H9 (cell line): ENCODE measurements around the gene ACAP3. TPM values are rescaled to one million over a fixed set of nuclear protein-coding genes. Genes with fewer than 3 reads are reported as not detected.

Source experiments
- DNase-seq: peaks from one replicate; pipeline ENCODE4 v3.0.0-alpha.2; 2017
- H2AFZ ChIP-seq: one replicate; pipeline ENCODE4 v1.6.1; 2013; ENCODE audit warnings: mild to moderate bottlenecking, low read length, control low read depth, moderate library complexity
- H2AK5ac ChIP-seq: 2 replicates; pipeline ENCODE4 v1.6.1; 2013; ENCODE audit warnings: low read length, control low read depth, mixed read lengths; ENCODE audit not compliant: insufficient read length
- H2BK120ac ChIP-seq: one replicate; pipeline ENCODE4 v1.6.1; 2013; ENCODE audit warnings: low read depth, mild to moderate bottlenecking, low read length, control low read depth, inconsistent platforms; ENCODE audit not compliant: poor library complexity, severe bottlenecking
- H2BK12ac ChIP-seq: 2 replicates; pipeline ENCODE4 v1.6.1; 2013; ENCODE audit warnings: low read length, control low read depth, mixed read lengths, low read depth; ENCODE audit not compliant: insufficient read length
- H2BK15ac ChIP-seq: 2 replicates; pipeline ENCODE4 v1.6.1; 2013; ENCODE audit warnings: low read depth, low read length, control low read depth
- H2BK20ac ChIP-seq: one replicate; pipeline ENCODE4 v1.6.1; 2013; ENCODE audit warnings: low read depth, mild to moderate bottlenecking, low read length, control low read depth, inconsistent platforms; ENCODE audit not compliant: poor library complexity, severe bottlenecking
- H2BK5ac ChIP-seq: 2 replicates; pipeline ENCODE4 v1.6.1; 2013; ENCODE audit warnings: low read length, control low read depth, mixed read lengths; ENCODE audit not compliant: insufficient read length
- H3K14ac ChIP-seq: 2 replicates; pipeline ENCODE4 v1.6.1; 2013; ENCODE audit warnings: low read length, control low read depth; ENCODE audit not compliant: insufficient read depth
- H3K18ac ChIP-seq: 2 replicates; pipeline ENCODE4 v1.6.1; 2013; ENCODE audit warnings: low read depth, mild to moderate bottlenecking, mixed read lengths, low read length, control low read depth; ENCODE audit not compliant: insufficient read length
- H3K23ac ChIP-seq: 2 replicates; pipeline ENCODE4 v1.6.1; 2013; ENCODE audit warnings: low read length, control low read depth, mixed read lengths, low read depth; ENCODE audit not compliant: insufficient read length
- H3K23me2 ChIP-seq: 2 replicates; pipeline ENCODE4 v1.6.1; 2013; ENCODE audit warnings: low read depth, mild to moderate bottlenecking, mixed read lengths, low read length, control low read depth; ENCODE audit not compliant: insufficient read length, poor library complexity, severe bottlenecking
- H3K27ac ChIP-seq: 2 replicates; pipeline ENCODE4 v1.5.1; 2013; ENCODE audit warnings: low read length, control low read depth, mixed read lengths, low read depth; ENCODE audit not compliant: insufficient read length
- H3K27me3 ChIP-seq: 2 replicates; pipeline ENCODE4 v1.6.1; 2013; ENCODE audit warnings: low read length, control low read depth, inconsistent platforms; ENCODE audit not compliant: insufficient read depth
- H3K4ac ChIP-seq: 2 replicates; pipeline ENCODE4 v1.6.1; 2013; ENCODE audit warnings: low read depth, mild to moderate bottlenecking, control low read depth, inconsistent platforms, low read length, moderate library complexity
- H3K4me1 ChIP-seq: 2 replicates; pipeline ENCODE4 v1.6.1; 2013; ENCODE audit warnings: low read length, control low read depth, inconsistent platforms; ENCODE audit not compliant: insufficient read depth
- H3K4me2 ChIP-seq: 2 replicates; pipeline ENCODE4 v1.6.1; 2013; ENCODE audit warnings: low read length, control low read depth, mixed read lengths; ENCODE audit not compliant: insufficient read length, insufficient read depth
- H3K56ac ChIP-seq: 2 replicates; pipeline ENCODE4 v1.6.1; 2013; ENCODE audit warnings: low read depth, mild to moderate bottlenecking, mixed read lengths, low read length, control low read depth; ENCODE audit not compliant: insufficient read length
- H3K79me1 ChIP-seq: 2 replicates; pipeline ENCODE4 v1.6.1; 2013; ENCODE audit warnings: low read depth, mild to moderate bottlenecking, moderate library complexity, low read length, control low read depth, inconsistent platforms; ENCODE audit not compliant: insufficient read depth, poor library complexity, severe bottlenecking
- H3K79me2 ChIP-seq: 2 replicates; pipeline ENCODE4 v1.6.1; 2013; ENCODE audit warnings: low read length, control low read depth, inconsistent platforms; ENCODE audit not compliant: insufficient read depth
- H3K9ac ChIP-seq: 2 replicates; pipeline ENCODE4 v1.6.1; 2013; ENCODE audit warnings: low read length, control low read depth, mixed read lengths; ENCODE audit not compliant: insufficient read length; ENCODE audit errors: extremely low read depth
- H3K9me3 ChIP-seq: one replicate; pipeline ENCODE4 v1.6.1; 2013; ENCODE audit warnings: low read depth, low read length, inconsistent platforms; ENCODE audit not compliant: control insufficient read depth
- H3T11ph ChIP-seq: one replicate; pipeline ENCODE4 v1.6.1; 2013; ENCODE audit warnings: mild to moderate bottlenecking, low read length, control low read depth, inconsistent platforms
- H4K20me1 ChIP-seq: one replicate; pipeline ENCODE4 v1.6.1; 2013; ENCODE audit not compliant: control insufficient read depth, insufficient read length, insufficient read depth
- H4K5ac ChIP-seq: 2 replicates; pipeline ENCODE4 v1.6.1; 2013; ENCODE audit warnings: low read depth, mild to moderate bottlenecking, mixed read lengths, low read length, control low read depth; ENCODE audit not compliant: insufficient read length
- H4K8ac ChIP-seq: replicated peaks from 2 replicates; pipeline ENCODE4 v1.6.1; 2013; ENCODE audit warnings: low read length, control low read depth, mixed read lengths, low read depth; ENCODE audit not compliant: insufficient read length
- H4K91ac ChIP-seq: 2 replicates; pipeline ENCODE4 v1.6.1; 2013; ENCODE audit warnings: low read depth, mild to moderate bottlenecking, moderate library complexity, mixed read lengths, low read length, control low read depth; ENCODE audit not compliant: insufficient read length
- H3K27ac Mint-ChIP-seq, 3 experiments: 2 replicates in 2 of 3; 3 replicates in 1 of 3; pipeline ENCODE4 v1.8.0; 2020 to 2021; ENCODE audit warnings: mixed read lengths in 3 of 3, mild to moderate bottlenecking in 1 of 3, moderate library complexity in 1 of 3
- H3K27me3 Mint-ChIP-seq: 2 replicates; pipeline ENCODE4 v1.8.0; 2021; ENCODE audit warnings: low read depth, mild to moderate bottlenecking, moderate library complexity, mixed read lengths
- H3K36me3 Mint-ChIP-seq, 3 experiments: 2 replicates in 2 of 3; 3 replicates in 1 of 3; pipeline ENCODE4 v1.8.0; 2020 to 2021; ENCODE audit warnings: low read depth in 3 of 3, mixed read lengths in 3 of 3; ENCODE audit not compliant: insufficient read depth in 1 of 3
- H3K4me1 Mint-ChIP-seq, 2 experiments: 2 replicates each; pipeline ENCODE4 v1.8.0; 2020; ENCODE audit warnings: mixed read lengths in 2 of 2
- H3K4me3 Mint-ChIP-seq, 2 experiments: 2 replicates in 1 of 2; 3 replicates in 1 of 2; pipeline ENCODE4 v1.8.0; 2020 to 2021; ENCODE audit warnings: mild to moderate bottlenecking in 2 of 2, mixed read lengths in 2 of 2, moderate library complexity in 1 of 2
- H3K9me3 Mint-ChIP-seq, 2 experiments: 2 replicates in 1 of 2; 3 replicates in 1 of 2; pipeline ENCODE4 v1.8.0; 2020; ENCODE audit warnings: mild to moderate bottlenecking in 2 of 2, mixed read lengths in 2 of 2, moderate library complexity in 1 of 2
- CTCF ChIP-seq: fragments of 200-600 bp; sonication (generic); conservative IDR thresholded peaks from 3 replicates; pipeline ENCODE4 v1.8.0; 2021; ENCODE audit warnings: antibody characterized with exemption, mild to moderate bottlenecking
- WGBS: extraction: QIAGEN DNeasy Blood & Tissue Kit; methylation state at CpG from one replicate; pipeline ENCODE4 v1.1.7; 2013; ENCODE audit warnings: missing lambda C conversion rate, low lambda C conversion rate, mixed read lengths; ENCODE audit not compliant: insufficient read length; ENCODE audit errors: extremely low coverage; 5-methylcytosine and 5-hydroxymethylcytosine counted together
- total RNA-seq: library from RNA; stranded (reverse); gene quantifications from 2 replicates; pipeline ENCODE4 v1.2.1, GENCODE V29; 2021

Gene ACAP3
- total RNA-seq, 1 experiment from 2014 or later, result 41.4 TPM

GRCh38 chr1:1285611-1286311 lies 22.0 kb downstream of the ACAP3 start:
- Histone ChIP-seq H3K9ac (no peak overlapping the region), H3K23me2 (no peaks in the 10 kb centered on the region), H3K4me2 (no peak overlapping the region), H3K23ac (no peak overlapping the region), H3K79me2 (no peaks in the 10 kb centered on the region), H3K14ac (no peak overlapping the region), H3K27ac (no peak overlapping the region), H2BK20ac (no peak overlapping the region), H2BK12ac (no peak overlapping the region), H3K79me1 (no peaks in the 10 kb centered on the region), H2BK5ac (no peak overlapping the region), H2AK5ac (no peak overlapping the region), H2BK15ac (no peak overlapping the region), H4K5ac (no peak overlapping the region), H3K18ac (no peak overlapping the region), H3K56ac (no peak overlapping the region), H3K27me3 (no peaks in the 10 kb centered on the region), H3K4ac (no peak overlapping the region), H4K8ac (no peak overlapping the region), H2BK120ac (no peak overlapping the region), H2AFZ (no peak overlapping the region), H3K9me3 (no peaks in the 10 kb centered on the region), H4K91ac (no peak overlapping the region), H4K20me1 (no peaks in the 10 kb centered on the region), H3T11ph (no peak overlapping the region), H3K4me1 (no peaks in the 10 kb centered on the region)
- Mint-ChIP-seq H3K27me3 (peaks cover 4% of the 10 kb centered on the region), H3K36me3 (no peaks in the 10 kb centered on the region), H3K27ac (no peak overlapping the region), H3K4me1 (peaks cover 0 to 7% of the 10 kb centered on the region in 2 experiments; a peak in 1 of 4 replicates), H3K9me3 (peaks cover 2 to 10% of the 10 kb centered on the region in 2 experiments; a peak in 3 of 5 replicates), H3K4me3 (no peak overlapping the region)
- WGBS, result no CpG with 5 or more reads among the region's 37 CpGs
- TF ChIP-seq CTCF, result no peak
- DNase-seq, result peak; percentile 33
